ENCODE measurements around the gene TMEM163.

Gene TMEM163

GRCh38 chr2:134689315-134689714, 29.5 kb downstream of the TMEM163 start:
- TF ChIP-seq CTCF (conservative IDR thresholded peaks at IDR 0.05), result no peak
- no peak overlapping the region for H3K27ac ChIP-seq

- no peak overlapping the region for H3K27ac ChIP-seq
- TF ChIP-seq CTCF (conservative IDR thresholded peaks at IDR 0.05), result no peak
Measured at GRCh38 chr2:134685967-134686366, 32.8 kb downstream of the TMEM163 start.

GRCh38 chr2:134683561-134684112, 35.2 kb downstream of the TMEM163 start:
- TF ChIP-seq CTCF (conservative IDR thresholded peaks at IDR 0.05), result no peak
- H3K27ac ChIP-seq, result no peak overlapping the region

GRCh38 chr2:134682726-134683125, 36.1 kb downstream of the TMEM163 start:
- no peak for TF ChIP-seq CTCF (conservative IDR thresholded peaks at IDR 0.05)
- H3K27ac ChIP-seq, result no peak overlapping the region

- no peak for TF ChIP-seq CTCF (conservative IDR thresholded peaks at IDR 0.05)
- H3K27ac ChIP-seq, result no peak overlapping the region
Measured at GRCh38 chr2:134681201-134681600, 37.6 kb downstream of the TMEM163 start.

- H3K27ac ChIP-seq, result no peak overlapping the region
- no peak for TF ChIP-seq CTCF (conservative IDR thresholded peaks at IDR 0.05)
Measured at GRCh38 chr2:134679745-134680144, 39.1 kb downstream of the TMEM163 start.

GRCh38 chr2:134679294-134679693, 39.5 kb downstream of the TMEM163 start:
- TF ChIP-seq CTCF (conservative IDR thresholded peaks at IDR 0.05), result no peak
- no peak overlapping the region for H3K27ac ChIP-seq
